GM18867 (cell line): ENCODE data around the gene SANBR.

Experiments used
- ATAC-seq: cut with Tn5 transposase; IDR thresholded peaks from one replicate; pipeline ENCODE4 v1.9.1; 2021; ENCODE audit warnings: mild to moderate bottlenecking, moderate library complexity; ENCODE audit not compliant: unreplicated experiment

Gene SANBR

DNA sequence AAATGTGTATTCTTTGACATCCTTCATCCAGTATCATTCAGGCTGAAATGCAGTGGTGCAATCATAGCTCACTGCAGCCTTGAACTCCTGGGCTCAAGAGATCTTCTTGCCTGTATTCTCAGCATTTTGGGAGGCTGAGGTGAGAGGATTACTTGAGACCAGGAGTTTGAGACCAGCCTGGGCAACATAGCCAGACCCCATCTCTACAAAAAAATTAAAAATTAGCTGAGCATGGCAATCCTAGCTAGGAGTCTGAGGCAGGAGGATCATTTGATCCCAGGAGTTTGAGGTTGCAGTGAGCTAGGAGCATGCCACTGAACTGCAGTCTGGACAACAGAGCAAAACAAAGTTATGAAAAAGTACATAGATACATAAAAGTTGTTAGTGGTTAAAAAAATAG is 24.1 kb downstream of the SANBR start:
- no peak for ATAC-seq

DNA sequence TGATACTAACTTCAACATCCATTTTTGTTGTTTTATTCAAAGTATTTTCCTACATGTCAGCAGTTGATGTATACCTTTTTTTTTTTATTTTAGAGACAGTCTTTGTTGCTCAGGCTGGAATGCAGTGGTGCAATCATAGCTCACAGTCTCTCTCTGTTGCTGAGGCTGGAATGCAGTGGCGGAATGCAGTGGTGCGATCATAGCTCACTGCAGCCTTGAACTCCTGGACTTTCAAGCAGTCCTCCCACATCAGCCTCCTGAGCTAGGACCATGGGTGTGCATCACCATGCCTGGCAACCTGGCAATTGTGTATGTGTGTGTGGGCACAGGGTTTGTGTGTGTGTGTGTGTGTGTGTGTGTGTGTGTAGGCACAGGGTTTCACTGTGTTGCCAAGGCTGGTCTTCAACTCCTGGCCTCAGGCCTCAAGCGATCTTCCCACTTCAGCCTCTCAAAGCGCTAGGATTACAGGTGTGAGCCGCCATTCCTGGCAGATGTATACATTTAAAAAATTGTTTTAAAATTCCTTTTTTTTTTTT is 24.8 kb downstream of the SANBR start:
- no peak for ATAC-seq

DNA sequence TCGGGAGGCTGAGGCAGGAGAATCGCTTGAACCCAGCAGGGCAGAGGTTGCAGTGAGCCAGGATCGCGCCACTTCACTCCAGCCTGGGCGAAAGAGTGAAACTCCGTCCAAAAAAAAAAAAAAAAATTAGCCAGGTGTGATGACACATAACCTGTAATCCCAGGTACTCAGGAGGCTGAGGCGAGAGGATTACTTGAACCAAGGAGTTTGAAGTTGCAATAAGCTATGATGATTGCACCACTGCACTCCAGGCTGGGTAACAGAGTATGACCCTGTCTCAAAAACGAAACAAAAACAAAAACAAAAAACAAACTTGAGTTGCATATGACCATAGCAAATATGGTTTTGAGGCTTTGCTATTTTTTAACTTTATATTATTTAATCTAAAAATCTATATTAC is 25.8 kb downstream of the SANBR start:
- no peak for ATAC-seq

- no peak for ATAC-seq
Observed at GRCh38 chr2:61096438-61096837, 30.8 kb downstream of the SANBR start.

GRCh38 chr2:61100801-61101200 is 35.1 kb downstream of the SANBR start:
- ATAC-seq = no peak

GRCh38 chr2:61109291-61109690 is 43.6 kb downstream of the SANBR start:
- no peak for ATAC-seq

DNA sequence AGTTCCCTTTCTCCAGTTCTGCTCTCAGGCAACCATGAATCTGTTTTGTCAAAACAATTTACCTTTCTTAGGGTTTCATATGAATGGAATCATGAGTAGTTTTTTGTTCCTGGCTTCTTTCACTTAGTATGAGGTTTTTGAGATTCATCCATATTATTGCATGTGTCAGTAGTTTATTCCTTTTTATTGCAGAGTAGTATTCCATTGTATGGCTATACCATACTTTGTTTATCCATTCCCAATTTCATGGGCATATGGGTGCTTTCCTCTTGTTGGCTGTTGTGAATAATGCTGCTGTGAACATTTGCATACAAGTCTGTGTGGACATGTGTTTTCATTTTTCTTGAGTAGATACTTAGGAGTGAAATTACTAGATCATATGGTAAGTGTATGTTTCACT is 46.0 kb downstream of the SANBR start:
- ATAC-seq = no peak

- no peak for ATAC-seq
Observed at GRCh38 chr2:61114147-61114546, 48.5 kb downstream of the SANBR start.
